Measurements from ENCODE around the gene TRMT112.

TRMT112 gene

GRCh38 chr11:64351136-64351631 is 33.8 kb upstream of the TRMT112 start:
- DNase-seq (ENCODE audit: low read depth in 2 of 3, low spot score in 1 of 3), result no peak

GRCh38 chr11:64349404-64349803 is 32.0 kb upstream of the TRMT112 start:
- no peak for DNase-seq (ENCODE audit: low read depth in 2 of 3, low spot score in 1 of 3)

GRCh38 chr11:64349025-64349387 is 31.6 kb upstream of the TRMT112 start:
- DNase-seq (ENCODE audit: low read depth in 2 of 3, low spot score in 1 of 3), result no peak

- no peak for DNase-seq (ENCODE audit: low read depth in 2 of 3, low spot score in 1 of 3)
Observed at GRCh38 chr11:64348383-64349024, 31.1 kb upstream of the TRMT112 start.

- DNase-seq (ENCODE audit: low read depth in 2 of 3, low spot score in 1 of 3), result no peak
Observed at GRCh38 chr11:64347193-64347867, 30.0 kb upstream of the TRMT112 start.

- no peak for DNase-seq (ENCODE audit: low read depth in 2 of 3, low spot score in 1 of 3)
Observed at GRCh38 chr11:64344787-64345186, 27.4 kb upstream of the TRMT112 start.

- DNase-seq (ENCODE audit: low read depth in 2 of 3, low spot score in 1 of 3), result no peak
Observed at GRCh38 chr11:64343767-64344559, 26.6 kb upstream of the TRMT112 start.

- no peak for DNase-seq (ENCODE audit: low read depth in 2 of 3, low spot score in 1 of 3)
Observed at GRCh38 chr11:64342869-64343745, 25.7 kb upstream of the TRMT112 start.

- peak; percentile 88 to 97 (median 90) for DNase-seq (ENCODE audit: low read depth in 2 of 3, low spot score in 1 of 3)
Observed at GRCh38 chr11:64341851-64342791, 24.8 kb upstream of the TRMT112 start.

- no peak for DNase-seq (ENCODE audit: low read depth in 2 of 3, low spot score in 1 of 3)
Observed at GRCh38 chr11:64341429-64341828, 24.1 kb upstream of the TRMT112 start.

- DNase-seq (ENCODE audit: low read depth in 2 of 3, low spot score in 1 of 3), result peak; percentile 73 to 88 (median 73)
Observed at GRCh38 chr11:64340671-64341335, 23.4 kb upstream of the TRMT112 start.

GRCh38 chr11:64339754-64340408 is 22.5 kb upstream of the TRMT112 start, which contains the start of gene CCDC88B:
Gene CCDC88B, plus strand, starts transcription at chr11:64340204. Its CDS starts 63 bp downstream, at chr11:64340267.
- DNase-seq (ENCODE audit: low read depth in 2 of 3, low spot score in 1 of 3), result peak; percentile 66 to 76 (median 74)

- no peak for DNase-seq (ENCODE audit: low read depth in 2 of 3, low spot score in 1 of 3)
Observed at GRCh38 chr11:64339286-64339685, 21.9 kb upstream of the TRMT112 start.

GRCh38 chr11:64338716-64339115 is 21.4 kb upstream of the TRMT112 start:
- DNase-seq (ENCODE audit: low read depth in 2 of 3, low spot score in 1 of 3), result no peak

GRCh38 chr11:64337538-64338249 is 20.3 kb upstream of the TRMT112 start:
- no peak for DNase-seq (ENCODE audit: low read depth in 2 of 3, low spot score in 1 of 3)

- DNase-seq (ENCODE audit: low read depth in 2 of 3, low spot score in 1 of 3), result peak in 1 of 3 donors; percentile 51
Observed at GRCh38 chr11:64334764-64335735, 17.7 kb upstream of the TRMT112 start.

- DNase-seq (ENCODE audit: low read depth in 2 of 3, low spot score in 1 of 3), result no peak
Observed at GRCh38 chr11:64333556-64333955, 16.2 kb upstream of the TRMT112 start.

All from stimulated activated CD4-positive, alpha-beta T cell treated with anti-CD3 and anti-CD28 coated beads, Interleukin-12 subunit alpha, Interleukin-12 subunit beta, amount 100 ng/mL, for 48 hours (primary cell).